GM23248 (cell line): ENCODE measurements around the gene P4HTM. TPM values are rescaled to one million over a fixed set of nuclear protein-coding genes. Genes with fewer than 3 reads are reported as not detected.

ENCODE experiments used
- DNase-seq: peaks from one replicate; pipeline ENCODE4 v3.0.0-alpha.2; 2015
- H2AFZ ChIP-seq: fragments of 200-600 bp; sonication (generic); 2 replicates; pipeline ENCODE4 v1.6.1; 2016; ENCODE audit warnings: antibody characterized with exemption
- H3F3A ChIP-seq: fragments of 200-600 bp; sonication (generic); 2 replicates; pipeline ENCODE4 v1.6.1; 2016; ENCODE audit warnings: mild to moderate bottlenecking, antibody characterized with exemption, mixed run types; ENCODE audit not compliant: insufficient read depth
- H3K27ac ChIP-seq: fragments of 200-600 bp; sonication (generic); 2 replicates; pipeline ENCODE4 v1.5.1; 2016; ENCODE audit warnings: mild to moderate bottlenecking
- H3K27me3 ChIP-seq: fragments of 200-600 bp; sonication (generic); replicated peaks from 2 replicates; pipeline ENCODE4 v1.6.1; 2016; ENCODE audit warnings: mild to moderate bottlenecking; ENCODE audit not compliant: insufficient read depth
- H3K36me3 ChIP-seq: fragments of 200-600 bp; sonication (generic); 2 replicates; pipeline ENCODE4 v1.6.1; 2016; ENCODE audit warnings: low read depth, mild to moderate bottlenecking
- H3K4me1 ChIP-seq: fragments of 200-600 bp; sonication (generic); 2 replicates; pipeline ENCODE4 v1.6.1; 2016; ENCODE audit warnings: mild to moderate bottlenecking; ENCODE audit not compliant: insufficient read depth
- H3K4me2 ChIP-seq: fragments of 200-600 bp; sonication (generic); one replicate; pipeline ENCODE4 v1.6.1; 2016; ENCODE audit warnings: mild to moderate bottlenecking; ENCODE audit not compliant: unreplicated experiment
- H3K4me3 ChIP-seq: fragments of 200-600 bp; sonication (generic); 2 replicates; pipeline ENCODE4 v1.5.1; 2016; ENCODE audit warnings: mild to moderate bottlenecking
- H3K79me2 ChIP-seq: fragments of 200-600 bp; sonication (generic); 2 replicates; pipeline ENCODE4 v1.6.1; 2016; ENCODE audit warnings: mild to moderate bottlenecking; ENCODE audit not compliant: insufficient read depth
- H3K9ac ChIP-seq: fragments of 200-600 bp; sonication (generic); 2 replicates; pipeline ENCODE4 v1.6.1; 2016; ENCODE audit warnings: mild to moderate bottlenecking
- H3K9me2 ChIP-seq: fragments of 200-600 bp; sonication (generic); 2 replicates; pipeline ENCODE4 v1.6.1; 2016; ENCODE audit warnings: mixed run types, mild to moderate bottlenecking, moderate library complexity; ENCODE audit not compliant: insufficient read depth
- H3K9me3 ChIP-seq: fragments of 200-600 bp; sonication (generic); one replicate; pipeline ENCODE4 v1.6.1; 2017; ENCODE audit warnings: low read depth
- H4K20me1 ChIP-seq: fragments of 200-600 bp; sonication (generic); 2 replicates; pipeline ENCODE4 v1.6.0; 2016; ENCODE audit not compliant: insufficient read depth
- EZH2 ChIP-seq: fragments of 200-600 bp; sonication (generic); IDR thresholded peaks from 2 replicates; pipeline ENCODE4 v1.6.1; 2018; ENCODE audit warnings: antibody characterized with exemption, mild to moderate bottlenecking; ENCODE audit not compliant: insufficient read depth, poor library complexity, severe bottlenecking
- EZH2phosphoT487 ChIP-seq: fragments of 200-600 bp; sonication (generic); IDR thresholded peaks from 2 replicates; pipeline ENCODE4 v1.6.1; 2018; ENCODE audit warnings: antibody characterized with exemption, moderate library complexity, mild to moderate bottlenecking, low read depth; ENCODE audit not compliant: insufficient read depth
- WGBS, 2 experiments: methylation state at CpG; one replicate each; pipeline ENCODE4 v1.1.6; 2015 to 2017; ENCODE audit warnings: low lambda C conversion rate in 2 of 2, low coverage in 1 of 2; ENCODE audit errors: missing lambda C conversion rate in 2 of 2; 5-methylcytosine and 5-hydroxymethylcytosine counted together
- in situ Hi-C: fragments of 300-500 bp; cut with MboI; formaldehyde crosslinking; loops from 2 replicates; pipeline ENCODE4 v1.15.0; 2020
- polyA plus RNA-seq: library from polyadenylated mRNA; unstranded; fragments of >200 nt; fragmentation: Nextera tagmentation; extraction: Ambion mirVana; gene quantifications from 2 replicates; pipeline ENCODE4 v1.2.1, GENCODE V29; 2016
- total RNA-seq: library from RNA; depleted of rRNA; stranded (reverse); fragments of >200 nt; shearing (Covaris generic); gene quantifications from 2 replicates; pipeline ENCODE4 v1.2.3, GENCODE V29; 2014

The P4HTM gene
- total and polyA plus RNA-seq, 2 experiments from 2014 or later = 29.7 to 53.6 TPM

GRCh38 chr3:49028673-49029562, 38.9 kb downstream of the P4HTM start, which contains the start of gene IMPDH2:
IMPDH2 (minus strand) TSS chr3:49029398; CDS start chr3:49029350, 48 bp downstream.
- Histone ChIP-seq H3F3A (peaks cover 76% of the 10 kb centered on the region), H3K4me1 (peaks cover 22% of the 10 kb centered on the region), H2AFZ (peak within 1 kb of the TSS; percentile 63), H3K9me2 (no peaks in the 10 kb centered on the region), H3K79me2 (peaks cover 53% of the 10 kb centered on the region), H3K9ac (peak within 1 kb of the TSS; percentile 95), H3K9me3 (no peaks in the 10 kb centered on the region), H3K4me2 (peak within 1 kb of the TSS; percentile 98), H3K27me3 (no peaks in the 10 kb centered on the region), H3K36me3 (peaks cover 31% of the 10 kb centered on the region), H3K27ac (peak within 1 kb of the TSS; percentile 73), H4K20me1 (no peaks in the 10 kb centered on the region), H3K4me3 (peak within 1 kb of the TSS; percentile 95)
- in situ Hi-C loops = no loop called here
- 1% methylated on average over 55 of the region's 55 CpGs for WGBS, 2 experiments
- DNase-seq = peak; percentile 98
- no peak for TF ChIP-seq EZH2phosphoT487
- no peak for TF ChIP-seq EZH2

- WGBS, 2 experiments = 1% methylated on average over 7 of the region's 7 CpGs
- peaks cover 70% of the 10 kb centered on the region for H3F3A ChIP-seq
- H4K20me1 ChIP-seq = no peaks in the 10 kb centered on the region
- in situ Hi-C loops = no loop called here
- peak overlapping the region; percentile 95 for H3K4me3 ChIP-seq
- H3K27ac ChIP-seq = peak overlapping the region; percentile 73
- peaks cover 27% of the 10 kb centered on the region for H3K36me3 ChIP-seq
- H3K27me3 ChIP-seq = no peaks in the 10 kb centered on the region
- peak overlapping the region; percentile 98 for H3K4me2 ChIP-seq
- no peaks in the 10 kb centered on the region for H3K9me3 ChIP-seq
- H2AFZ ChIP-seq = peak overlapping the region; percentile 63
- H3K4me1 ChIP-seq = peaks cover 22% of the 10 kb centered on the region
- TF ChIP-seq EZH2phosphoT487 (no peak), EZH2 (no peak)
- no peaks in the 10 kb centered on the region for H3K9me2 ChIP-seq
- no peak for DNase-seq
- H3K9ac ChIP-seq = peak overlapping the region; percentile 95
- H3K79me2 ChIP-seq = peaks cover 48% of the 10 kb centered on the region
Observed at GRCh38 chr3:49029563-49029884, 39.5 kb downstream of the P4HTM start.

GRCh38 chr3:49030321-49030720, 40.3 kb downstream of the P4HTM start:
- in situ Hi-C loops = no loop called here
- peaks cover 19% of the 10 kb centered on the region for H3K36me3 ChIP-seq
- H3K4me1 ChIP-seq = peaks cover 22% of the 10 kb centered on the region
- H3K9me3 ChIP-seq = no peaks in the 10 kb centered on the region
- no peak overlapping the region for H2AFZ ChIP-seq
- DNase-seq = no peak
- H3K27me3 ChIP-seq = no peaks in the 10 kb centered on the region
- no peaks in the 10 kb centered on the region for H3K9me2 ChIP-seq
- H4K20me1 ChIP-seq = no peaks in the 10 kb centered on the region
- no peak overlapping the region for H3K4me2 ChIP-seq
- TF ChIP-seq EZH2 = no peak
- no peak for TF ChIP-seq EZH2phosphoT487
- H3K27ac ChIP-seq = peak overlapping the region; percentile 73; the same call in 1 of the 2 replicates
- peaks cover 62% of the 10 kb centered on the region for H3F3A ChIP-seq
- no peak overlapping the region for H3K9ac ChIP-seq
- peaks cover 48% of the 10 kb centered on the region for H3K79me2 ChIP-seq
- no peak overlapping the region for H3K4me3 ChIP-seq
- WGBS, 2 experiments = 93 to 94% methylated on average over 6 of the region's 6 CpGs

- H2AFZ ChIP-seq = no peak overlapping the region
- H3F3A ChIP-seq = peaks cover 47% of the 10 kb centered on the region
- no peaks in the 10 kb centered on the region for H3K9me2 ChIP-seq
- in situ Hi-C loops = no loop called here
- H3K36me3 ChIP-seq = peaks cover 19% of the 10 kb centered on the region
- H3K4me2 ChIP-seq = no peak overlapping the region
- DNase-seq = peak; percentile 29
- TF ChIP-seq EZH2phosphoT487 = no peak
- no peak for TF ChIP-seq EZH2
- H4K20me1 ChIP-seq = no peaks in the 10 kb centered on the region
- H3K27me3 ChIP-seq = no peaks in the 10 kb centered on the region
- H3K79me2 ChIP-seq = peaks cover 33% of the 10 kb centered on the region
- H3K4me3 ChIP-seq = no peak overlapping the region
- WGBS, 2 experiments = 79 to 84% methylated on average over 6 of the region's 6 CpGs
- H3K4me1 ChIP-seq = peaks cover 14% of the 10 kb centered on the region
- H3K27ac ChIP-seq = peak overlapping the region; percentile 21
- H3K9me3 ChIP-seq = no peaks in the 10 kb centered on the region
- no peak overlapping the region for H3K9ac ChIP-seq
Observed at GRCh38 chr3:49032646-49033304, 42.7 kb downstream of the P4HTM start.
